GM19025 (cell line): ENCODE measurements around the gene TOX2.

Experiments used
- ATAC-seq: cut with Tn5 transposase; IDR thresholded peaks from one replicate; pipeline ENCODE4 v1.9.1; 2021; ENCODE audit warnings: mild to moderate bottlenecking, low read depth, moderate library complexity; ENCODE audit not compliant: unreplicated experiment

The TOX2 gene

GRCh38 chr20:43915211-43916072 is 790 bp downstream of the TOX2 start:
- no peak for ATAC-seq

GRCh38 chr20:43916073-43916880 is 1.6 kb downstream of the TOX2 start:
- ATAC-seq: no peak

- ATAC-seq: no peak
These were observed 2.3 kb downstream of the TOX2 start for GRCh38 chr20:43916881-43917371.

GRCh38 chr20:43917380-43917779 is 2.7 kb downstream of the TOX2 start:
- ATAC-seq: no peak

GRCh38 chr20:43919686-43920403 is 5.2 kb downstream of the TOX2 start:
- no peak for ATAC-seq

- no peak for ATAC-seq
These were observed 6.1 kb downstream of the TOX2 start for GRCh38 chr20:43920797-43921196.

GRCh38 chr20:43921227-43921780 is 6.7 kb downstream of the TOX2 start:
- ATAC-seq: no peak

- no peak for ATAC-seq
These were observed 8.0 kb downstream of the TOX2 start for GRCh38 chr20:43922614-43923013.

GRCh38 chr20:43923322-43923721 is 8.7 kb downstream of the TOX2 start:
- ATAC-seq: no peak

GRCh38 chr20:43923917-43924316 is 9.3 kb downstream of the TOX2 start:
- ATAC-seq: no peak

- no peak for ATAC-seq
These were observed 10.6 kb downstream of the TOX2 start for GRCh38 chr20:43925215-43925614.

GRCh38 chr20:43925801-43926200 is 11.1 kb downstream of the TOX2 start:
- ATAC-seq: no peak

GRCh38 chr20:43926287-43927050 is 11.8 kb downstream of the TOX2 start:
- ATAC-seq: no peak

- no peak for ATAC-seq
These were observed 17.3 kb downstream of the TOX2 start for GRCh38 chr20:43931976-43932375.

GRCh38 chr20:43934833-43935232 is 20.2 kb downstream of the TOX2 start:
- ATAC-seq: no peak

- no peak for ATAC-seq
These were observed 21.6 kb downstream of the TOX2 start for GRCh38 chr20:43936104-43936770.

- no peak for ATAC-seq
These were observed 22.2 kb downstream of the TOX2 start for GRCh38 chr20:43936805-43937204.

- ATAC-seq: no peak
These were observed 22.9 kb downstream of the TOX2 start for GRCh38 chr20:43937591-43937990.

GRCh38 chr20:43938017-43938655 is 23.5 kb downstream of the TOX2 start:
- no peak for ATAC-seq
